ENCODE data around the gene IL12RB1. TPM values are rescaled to one million over a fixed set of nuclear protein-coding genes. Genes with fewer than 3 reads are reported as not detected.

The IL12RB1 gene
- total and polyA plus RNA-seq, 2 of the 13 experiments (the other 11 are each of a cell fraction or from before 2014, with no cell fraction given), result 0.03 to 0.04 TPM

GRCh38 chr19:18109733-18110608 lies 23.2 kb upstream of the IL12RB1 start (continued):
- TF ChIP-seq HNF1A (IDR thresholded peaks at IDR 0.05; ENCODE audit: low read depth), result no peak
- TF ChIP-seq HNF1A (CRISPR knock-in tag; IDR thresholded peaks at IDR 0.05; ENCODE audit: borderline replicate concordance), result peak; percentile 57
- TF ChIP-seq ARID5B (CRISPR knock-in tag; IDR thresholded peaks at IDR 0.05), result no peak
- peak; percentile 64; the same call in 1 of the 2 replicates for TF ChIP-seq NR2C2 (CRISPR knock-in tag; IDR thresholded peaks at IDR 0.05; ENCODE audit: borderline replicate concordance)
- no peak for TF ChIP-seq ZEB1 (IDR thresholded peaks at IDR 0.05; ENCODE audit: insufficient replicate concordance, low read depth)
- TF ChIP-seq SRY (CRISPR knock-in tag; IDR thresholded peaks at IDR 0.05), result peak; percentile 31; the same call in 1 of the 2 replicates
- no peak for TF ChIP-seq ZSCAN29 (CRISPR knock-in tag; conservative IDR thresholded peaks at IDR 0.05)
- TF ChIP-seq NFE2L2 (IDR thresholded peaks at IDR 0.05; ENCODE audit: low read length), result no peak
- no peak for TF ChIP-seq ZNF251 (CRISPR knock-in tag; IDR thresholded peaks at IDR 0.05)
- no peak for TF ChIP-seq CCDC6 (CRISPR knock-in tag; IDR thresholded peaks at IDR 0.05)
- TF ChIP-seq HNRNPUL1 (IDR thresholded peaks at IDR 0.05; ENCODE audit: low read depth, low read length), result no peak
- TF ChIP-seq SMARCC2 (IDR thresholded peaks at IDR 0.05), result no peak
- TF ChIP-seq NR1H2 (CRISPR knock-in tag; IDR thresholded peaks at IDR 0.05; ENCODE audit: borderline replicate concordance, low read depth), result no peak
- TF ChIP-seq ZNF558 (CRISPR knock-in tag; IDR thresholded peaks at IDR 0.05; ENCODE audit: borderline replicate concordance), result peak; percentile 40; the same call in 1 of the 2 replicates
- peak; percentile 55 for TF ChIP-seq PHF8 (CRISPR knock-in tag; IDR thresholded peaks at IDR 0.05)
- peak; percentile 80; the same call in 1 of the 2 replicates for TF ChIP-seq YEATS4 (CRISPR knock-in tag; IDR thresholded peaks at IDR 0.05; ENCODE audit: borderline replicate concordance)
- no peak for TF ChIP-seq ZNF788 (CRISPR knock-in tag; IDR thresholded peaks at IDR 0.05; ENCODE audit: borderline replicate concordance)
- 0 out of 2 replicates have a peak, but pooled peaks have one; percentile 30 for TF ChIP-seq E2F2 (CRISPR knock-in tag; IDR thresholded peaks at IDR 0.05; ENCODE audit: borderline replicate concordance)
